ENCODE measurements around the gene SPECC1.
"Not testable (repeated sequence)": the region's sequence is repeated elsewhere in the genome, so short reads cannot be mapped to it uniquely, and the experiment has no call there.

SPECC1 gene

GRCh38 chr17:20142268-20142667 is 133.1 kb downstream of the SPECC1 start:
- DNase-seq, result no peak

GRCh38 chr17:20143740-20144139 is 134.6 kb downstream of the SPECC1 start:
- no peak for DNase-seq

- no peak for DNase-seq
Measured at GRCh38 chr17:20145567-20145966, 136.4 kb downstream of the SPECC1 start.

- no peak for DNase-seq
Measured at GRCh38 chr17:20149251-20149650, 140.1 kb downstream of the SPECC1 start.

DNA sequence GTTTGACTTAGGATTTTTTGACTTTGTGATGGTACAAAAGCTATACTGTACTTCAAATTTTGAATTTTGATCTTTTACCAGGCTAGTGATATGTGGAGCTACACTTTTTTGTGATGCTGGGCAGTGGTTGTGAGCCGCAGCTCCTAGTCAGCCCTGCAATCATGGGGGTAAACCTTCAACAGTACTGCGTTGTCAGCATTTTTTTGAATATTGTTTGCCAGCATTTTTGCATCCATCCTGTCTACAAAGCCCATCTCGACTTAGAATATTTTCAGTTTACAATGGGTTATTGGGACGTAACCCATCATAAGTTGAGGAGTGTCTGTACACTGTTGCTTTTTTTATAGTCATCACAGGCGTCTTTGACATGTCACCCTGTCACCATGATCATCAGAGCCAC is 142.0 kb downstream of the SPECC1 start:
- DNase-seq, result no peak

- DNase-seq, result no peak
Measured at GRCh38 chr17:20153231-20153630, 144.1 kb downstream of the SPECC1 start.

GRCh38 chr17:20154286-20155000 is 145.3 kb downstream of the SPECC1 start:
- no peak for DNase-seq

DNA sequence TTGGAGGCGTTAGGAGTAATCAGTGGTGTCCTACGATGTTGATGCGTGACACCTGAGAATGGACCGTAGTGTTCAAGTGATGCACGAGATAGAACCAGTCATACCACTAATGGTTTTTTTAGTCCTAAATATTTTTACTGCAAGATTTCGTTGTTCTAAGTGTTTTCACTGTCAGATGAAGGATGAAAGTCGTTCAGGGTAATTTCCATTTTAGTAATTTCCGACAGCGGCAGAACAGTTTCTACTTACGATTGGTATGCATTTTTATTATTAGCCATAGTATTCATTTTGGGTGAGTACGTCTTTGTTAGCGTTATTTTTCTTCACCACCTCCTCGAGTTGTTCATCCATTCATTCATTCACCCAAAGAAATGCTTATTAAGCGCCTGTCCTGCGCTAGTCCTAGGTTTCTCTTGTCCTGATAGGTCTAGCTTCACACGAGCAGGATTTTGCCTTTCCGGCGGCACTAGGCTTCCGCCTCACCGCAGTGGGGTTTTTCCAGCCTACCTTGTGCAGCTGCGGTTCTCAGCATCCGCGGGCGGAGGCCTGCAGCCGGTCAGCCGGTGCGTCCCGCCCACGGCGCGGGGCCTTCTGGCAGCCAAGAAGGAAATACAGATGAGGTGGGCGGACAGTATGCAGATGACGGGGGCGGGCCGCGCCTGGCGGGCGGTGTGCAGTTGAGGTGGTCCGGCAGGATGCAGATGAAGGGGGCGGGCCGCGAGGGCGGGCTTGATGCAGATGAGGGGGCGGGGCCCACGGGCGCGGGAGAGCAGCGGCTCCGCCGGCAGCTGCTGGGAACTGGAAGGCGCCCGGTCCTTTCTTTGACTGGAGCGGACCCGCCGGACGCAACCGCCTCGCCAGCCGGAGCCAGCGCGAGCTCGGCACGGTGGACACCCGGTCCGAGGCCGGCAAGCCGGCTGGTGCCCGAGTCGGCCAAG is 146.4 kb downstream of the SPECC1 start:
- DNase-seq, result peak; percentile 72 to 75

DNA sequence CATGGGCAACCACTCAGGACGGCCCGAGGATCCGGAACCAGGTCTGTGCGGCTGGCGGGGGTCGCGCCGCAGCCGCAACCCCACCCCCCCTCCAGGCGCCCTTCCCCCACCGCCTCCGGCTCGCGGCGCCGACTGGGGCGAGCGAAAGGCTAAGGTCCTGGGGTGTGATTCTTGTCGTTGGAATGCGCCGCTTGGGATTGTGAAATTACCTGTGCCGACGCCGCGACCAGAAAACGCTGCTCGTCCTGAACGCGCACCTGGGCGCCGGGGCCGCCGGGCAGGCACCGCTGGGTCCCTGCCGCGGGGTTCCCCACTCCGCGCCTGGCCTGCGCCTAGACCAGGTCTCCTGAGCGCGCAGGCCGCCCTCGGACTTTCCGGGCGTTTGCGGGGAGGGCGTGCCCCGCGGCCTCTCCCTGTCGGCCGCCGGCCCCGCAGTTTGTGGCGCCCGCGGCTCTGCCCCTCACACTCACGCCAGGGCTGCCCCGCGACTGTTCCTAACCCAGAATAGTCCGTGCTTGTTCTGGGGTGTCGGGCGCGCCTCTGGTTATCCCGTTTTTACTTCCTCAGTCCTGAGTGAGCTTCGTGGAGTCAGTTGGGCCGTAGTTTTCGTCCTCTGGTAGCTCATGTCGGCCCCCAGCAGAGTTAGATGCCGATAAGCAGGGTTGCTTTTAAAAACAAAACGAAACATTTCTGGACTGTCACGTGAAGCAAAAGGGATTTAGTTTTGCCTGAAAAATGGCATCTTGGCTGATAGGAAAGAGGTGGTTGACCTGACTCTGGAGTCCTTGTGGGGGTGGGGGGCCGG is 147.2 kb downstream of the SPECC1 start:
- no peak for DNase-seq

DNA sequence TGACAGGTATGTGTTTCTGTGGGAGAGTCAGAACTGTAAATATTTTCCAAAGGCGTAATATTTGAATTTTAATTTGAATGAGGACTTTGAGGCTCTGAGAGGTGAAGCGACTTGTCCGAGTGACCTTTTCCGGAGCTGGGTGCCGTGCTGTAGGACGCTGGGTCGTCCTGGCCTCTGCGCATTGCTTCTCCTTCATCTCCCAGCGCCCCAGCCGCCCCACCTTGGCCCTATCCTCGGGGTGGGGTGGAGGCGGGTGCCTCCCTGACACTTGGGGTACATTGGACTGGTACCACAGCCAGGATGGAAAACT is 147.8 kb downstream of the SPECC1 start:
- no peak for DNase-seq

GRCh38 chr17:20158580-20158979 is 149.4 kb downstream of the SPECC1 start:
- DNase-seq, result no peak

GRCh38 chr17:20159406-20160069 is 150.4 kb downstream of the SPECC1 start:
- DNase-seq, result no peak

DNA sequence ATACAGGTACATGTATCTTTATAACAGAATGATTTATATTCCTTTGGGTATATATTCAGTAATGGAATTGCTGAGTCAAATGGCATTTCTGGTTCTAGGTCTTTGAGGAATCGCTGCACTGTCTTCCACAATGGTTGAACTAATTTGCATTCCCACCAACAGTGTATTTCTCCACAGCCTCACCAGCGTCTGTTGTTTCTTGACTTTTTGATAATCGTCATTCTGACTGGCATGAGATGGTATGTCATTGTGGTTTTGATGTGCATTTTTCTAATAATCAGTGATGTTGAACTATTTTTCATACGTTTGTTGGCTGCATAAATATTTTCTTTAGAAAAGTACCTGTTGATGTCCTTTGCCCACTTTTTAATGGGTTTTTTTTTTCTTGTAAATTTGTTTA is 156.4 kb downstream of the SPECC1 start:
- not testable (repeated sequence) for DNase-seq

DNA sequence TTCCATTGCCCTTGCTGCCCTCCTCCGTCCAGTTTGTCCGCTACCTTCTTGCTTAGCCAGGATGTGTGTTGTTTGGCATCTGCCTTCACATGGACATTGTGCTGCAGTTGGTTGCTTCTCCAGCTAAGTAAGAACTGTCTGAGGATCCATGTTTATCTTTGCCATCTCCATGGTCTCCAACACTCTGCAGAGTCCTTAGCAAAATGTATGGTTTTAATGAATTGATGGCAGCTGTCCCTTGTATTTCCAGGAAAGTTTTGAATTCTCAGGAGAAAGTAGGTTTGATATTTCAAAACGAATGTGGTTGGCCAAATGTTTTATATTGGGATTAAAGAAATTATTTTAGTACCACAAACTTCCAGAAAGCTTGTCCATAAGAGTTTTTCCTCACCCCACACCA is 160.9 kb downstream of the SPECC1 start:
- DNase-seq, result no peak

GRCh38 chr17:20171741-20172365 is 162.7 kb downstream of the SPECC1 start:
- no peak for DNase-seq

DNA sequence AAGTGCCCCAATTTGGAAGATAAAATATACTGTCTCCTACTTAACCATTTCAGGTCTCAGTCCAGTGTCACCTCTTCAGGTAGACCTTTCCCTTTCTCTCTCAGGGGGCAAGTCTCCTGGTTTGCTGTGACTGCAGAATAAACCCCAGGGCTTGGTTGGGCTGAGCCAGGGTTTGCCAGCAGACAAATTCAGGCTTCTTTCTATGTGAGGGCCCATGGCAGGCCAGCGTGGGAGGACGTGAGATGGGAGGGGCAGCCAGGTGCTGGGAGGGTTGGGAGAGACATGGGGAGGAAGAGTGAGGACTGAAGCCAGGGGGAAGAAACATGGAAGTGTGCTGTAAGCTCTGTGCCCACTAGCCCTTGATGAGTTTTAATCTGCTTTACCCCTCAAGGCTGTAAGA is 163.2 kb downstream of the SPECC1 start:
- DNase-seq, result no peak

DNA sequence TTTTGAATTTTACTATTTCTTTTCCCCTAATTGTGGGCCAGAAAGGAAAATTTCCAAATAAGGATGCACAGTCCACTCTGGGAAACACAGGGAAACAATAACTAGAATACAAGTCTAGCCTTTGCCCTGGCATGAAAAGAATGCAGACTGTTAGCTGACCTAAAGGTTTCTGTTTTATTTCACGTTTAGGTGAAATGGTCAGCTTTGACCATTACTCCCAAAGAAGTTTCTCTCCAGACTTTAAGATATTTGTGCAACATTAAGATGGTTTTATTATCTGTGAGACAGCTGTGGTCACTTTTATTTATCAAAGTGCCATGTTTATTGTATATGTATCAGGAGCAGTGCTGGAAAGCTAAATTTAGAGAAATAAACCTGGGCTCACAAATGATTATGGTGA is 163.9 kb downstream of the SPECC1 start:
- no peak for DNase-seq

- DNase-seq, result no peak
Measured at GRCh38 chr17:20174588-20175265, 165.6 kb downstream of the SPECC1 start.

GRCh38 chr17:20179041-20179440 is 169.9 kb downstream of the SPECC1 start:
- no peak for DNase-seq

GRCh38 chr17:20180661-20181060 is 171.5 kb downstream of the SPECC1 start:
- DNase-seq, result no peak

DNA sequence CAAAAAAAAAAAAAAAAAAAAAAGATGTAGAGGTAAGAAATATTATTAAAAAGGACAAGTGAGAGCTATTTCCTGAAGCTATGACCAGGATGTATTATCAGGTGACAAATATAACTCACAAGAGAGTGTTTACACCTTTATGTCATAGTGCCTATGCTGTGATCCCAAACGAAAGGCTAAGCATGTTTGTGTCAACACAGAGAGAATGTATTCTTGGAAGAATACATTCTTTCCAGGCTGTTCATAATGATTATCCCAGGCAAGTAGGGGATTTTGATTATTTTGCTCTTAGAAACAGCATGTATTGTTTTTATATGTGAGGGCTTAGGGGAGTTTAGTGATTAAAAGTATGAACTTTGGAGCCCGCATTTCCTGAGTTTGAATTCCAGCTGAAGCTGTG is 175.0 kb downstream of the SPECC1 start:
- no peak for DNase-seq
